Measurements from ENCODE around the gene AP4B1. TPM values are rescaled to one million over a fixed set of nuclear protein-coding genes. Genes with fewer than 3 reads are reported as not detected.

Gene AP4B1
- total and polyA plus RNA-seq, 2 of the 13 experiments (the other 11 are each of a cell fraction or from before 2014, with no cell fraction given) = 8.5 to 12.0 TPM

GRCh38 chr1:113895098-113895497, 9.5 kb downstream of the AP4B1 start:
- Histone ChIP-seq H3K27ac (ENCODE audit: extremely low read length, insufficient read depth, low read length) (no peak overlapping the region), H3K9me3 (ENCODE audit: low read length) (no peaks in the 10 kb centered on the region), H3K4me2 (ENCODE audit: low read depth, low read length) (no peak overlapping the region), H3K36me3 (replicated peaks in 1 of 2; ENCODE audit: control insufficient read depth in 1 of 2, insufficient read depth in 2 of 2, low read length in 2 of 2) (peaks cover 7 to 33% of the 10 kb centered on the region in 2 experiments; a peak in 4 of 5 replicates), H2AFZ (ENCODE audit: low read length) (no peak overlapping the region), H3K79me2 (ENCODE audit: insufficient read depth, low read length) (no peaks in the 10 kb centered on the region), H3K4me1 (ENCODE audit: insufficient read depth, low read length) (no peaks in the 10 kb centered on the region), H3K4me3 (replicated peaks in 1 of 3; ENCODE audit: insufficient read depth in 1 of 3, low read depth in 2 of 3, low read length in 3 of 3) (no peak overlapping the region), H4K20me1 (ENCODE audit: insufficient read depth, low read length) (no peaks in the 10 kb centered on the region), H3K27me3 (ENCODE audit: control insufficient read depth in 1 of 2, insufficient read depth in 2 of 2, low read length in 2 of 2) (no peaks in the 10 kb centered on the region), H3K9ac (ENCODE audit: insufficient read depth, low read depth, low read length) (no peak overlapping the region)
- ChIA-PET CTCF (ENCODE audit: low intra/inter-chr PET ratio, low total read pairs) (no interaction called here), POLR2A (no interaction called here)
- ATAC-seq (no peak), DNase-seq (ENCODE audit: low spot score) (no peak), FAIRE-seq (no peak)
- in situ Hi-C loops (cut with HindIII; ENCODE audit: extremely low pct_ligation_motif_present, low pct_unique_long_range_greater_than_20kb) (no loop called here), intact Hi-C loops (cut with micrococcal nuclease; ENCODE audit: unreplicated experiment) (no loop called here)
- 94% methylated on average over 6 of the region's 6 CpGs for WGBS (ENCODE audit: low lambda C conversion rate)
- no TSS peak for BruUV-seq (replicated peaks)
- TF ChIP-seq ZNF331 (CRISPR knock-in tag; IDR thresholded peaks at IDR 0.05) (no peak), ZNF296 (CRISPR knock-in tag; conservative IDR thresholded peaks at IDR 0.05) (no peak), SNRNP70 (IDR thresholded peaks at IDR 0.05; ENCODE audit: low read depth, low read length) (no peak), HNF4G (IDR thresholded peaks at IDR 0.05; ENCODE audit: borderline replicate concordance, low read depth, low read length) (no peak), HNF4G (CRISPR knock-in tag; IDR thresholded peaks at IDR 0.05; ENCODE audit: borderline replicate concordance, low read depth) (no peak), ZNF713 (CRISPR knock-in tag; IDR thresholded peaks at IDR 0.05) (no peak), ZFP1 (CRISPR knock-in tag; IDR thresholded peaks at IDR 0.05) (no peak)
- TF ChIP-seq, protein P1, sequence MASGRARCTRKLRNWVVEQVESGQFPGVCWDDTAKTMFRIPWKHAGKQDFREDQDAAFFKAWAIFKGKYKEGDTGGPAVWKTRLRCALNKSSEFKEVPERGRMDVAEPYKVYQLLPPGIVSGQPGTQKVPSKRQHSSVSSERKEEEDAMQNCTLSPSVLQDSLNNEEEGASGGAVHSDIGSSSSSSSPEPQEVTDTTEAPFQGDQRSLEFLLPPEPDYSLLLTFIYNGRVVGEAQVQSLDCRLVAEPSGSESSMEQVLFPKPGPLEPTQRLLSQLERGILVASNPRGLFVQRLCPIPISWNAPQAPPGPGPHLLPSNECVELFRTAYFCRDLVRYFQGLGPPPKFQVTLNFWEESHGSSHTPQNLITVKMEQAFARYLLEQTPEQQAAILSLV (CRISPR knock-in tag; IDR thresholded peaks at IDR 0.05; ENCODE audit: borderline replicate concordance) = no peak
- TF ChIP-seq, protein P2, sequence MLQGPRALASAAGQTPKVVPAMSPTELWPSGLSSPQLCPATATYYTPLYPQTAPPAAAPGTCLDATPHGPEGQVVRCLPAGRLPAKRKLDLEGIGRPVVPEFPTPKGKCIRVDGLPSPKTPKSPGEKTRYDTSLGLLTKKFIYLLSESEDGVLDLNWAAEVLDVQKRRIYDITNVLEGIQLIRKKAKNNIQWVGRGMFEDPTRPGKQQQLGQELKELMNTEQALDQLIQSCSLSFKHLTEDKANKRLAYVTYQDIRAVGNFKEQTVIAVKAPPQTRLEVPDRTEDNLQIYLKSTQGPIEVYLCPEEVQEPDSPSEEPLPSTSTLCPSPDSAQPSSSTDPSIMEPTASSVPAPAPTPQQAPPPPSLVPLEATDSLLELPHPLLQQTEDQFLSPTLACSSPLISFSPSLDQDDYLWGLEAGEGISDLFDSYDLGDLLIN (CRISPR knock-in tag; IDR thresholded peaks at IDR 0.05; ENCODE audit: borderline replicate concordance) = no peak

Measured in HepG2 (cell line).